GM12878 (cell line): ENCODE measurements around the gene GRIN2A. TPM values are rescaled to one million over a fixed set of nuclear protein-coding genes. Genes with fewer than 3 reads are reported as not detected.
A peak's percentile ranks its signal among the peaks of the same experiment; 100 is the strongest.

Experiments used
- ATAC-seq: fragments of 200-7000 bp; cut with Tn5 transposase; 3 replicates; pipeline ENCODE4 v1.9.1; 2020; ENCODE audit warnings: mild to moderate bottlenecking, moderate library complexity
- BruUV-seq: library from RNA; stranded (reverse); fragments of 400-500 nt; replicated peaks from 2 replicates; lab custom pipeline; 2021; lab: Mats Ljungman, UMichigan
- CTCF ChIA-PET: fragments of 300-600 bp; sonication (Branson Sonifier 250); formaldehyde crosslinking; extraction: SDS; loops from one replicate; lab custom pipeline; 2021; ENCODE audit warnings: inconsistent platforms; lab: Yijun Ruan, JAX
- POLR2A ChIA-PET: fragments of 350-600 bp; formaldehyde crosslinking; extraction: SDS; loops from one replicate; lab custom pipeline; 2021; ENCODE audit warnings: inconsistent platforms; lab: Charles Lee
- RAD21 ChIA-PET: fragments of 300-600 bp; sonication (Branson Sonifier 250); formaldehyde crosslinking; loops from one replicate; lab custom pipeline; 2023; ENCODE audit warnings: antibody characterized with exemption; ENCODE audit not compliant: unreplicated experiment; lab: Charles Lee
- SMC1A ChIA-PET: fragments of 300-600 bp; sonication (Branson Sonifier 250); formaldehyde crosslinking; loops from one replicate; lab custom pipeline; 2023; ENCODE audit not compliant: unreplicated experiment, uncharacterized antibody; lab: Charles Lee
- DNase-seq: peaks from one replicate; pipeline ENCODE4 v3.0.0-alpha.2; 2011; ENCODE audit warnings: low read depth, low spot score
- FAIRE-seq: peaks from 3 replicates; lab custom pipeline; 2011; peaks lifted over from hg19 to GRCh38; lab: Jason Lieb, UNC
- H2AFZ ChIP-seq: 2 replicates; pipeline ENCODE4 v1.6.0; 2011; ENCODE audit warnings: low read depth, low read length, control low read depth; ENCODE audit not compliant: control insufficient read depth
- H3K27ac ChIP-seq: 2 replicates; pipeline ENCODE4 v1.5.1; 2011; ENCODE audit warnings: control low read depth; ENCODE audit not compliant: control insufficient read depth, insufficient read depth
- H3K27me3 ChIP-seq, 2 experiments: replicated peaks in 1 of 2; 2 replicates each; pipeline versions ENCODE4 v1.6.0 to v1.6.1; 2011; ENCODE audit warnings: low read length in 1 of 2; ENCODE audit not compliant: control insufficient read depth in 2 of 2, insufficient read depth in 2 of 2
- H3K36me3 ChIP-seq, 2 experiments: 2 replicates each; pipeline ENCODE4 v1.5.1; 2011; ENCODE audit warnings: low read length in 1 of 2; ENCODE audit not compliant: control insufficient read depth in 2 of 2, insufficient read depth in 2 of 2
- H3K4me1 ChIP-seq: 2 replicates; pipeline ENCODE4 v1.6.1; 2011; ENCODE audit warnings: mild to moderate bottlenecking, low read length, moderate library complexity, mixed read lengths; ENCODE audit not compliant: control insufficient read depth, insufficient read depth
- H3K4me2 ChIP-seq: 2 replicates; pipeline ENCODE4 v1.6.0; 2011; ENCODE audit warnings: control low read depth; ENCODE audit not compliant: control insufficient read depth, insufficient read depth
- H3K4me3 ChIP-seq: fragments of 200-600 bp; sonication (generic); 2 replicates; pipeline ENCODE4 v1.5.1; 2016
- H3K79me2 ChIP-seq: 2 replicates; pipeline ENCODE4 v1.6.0; 2011; ENCODE audit warnings: low read length; ENCODE audit not compliant: control insufficient read depth, insufficient read depth
- H3K9ac ChIP-seq: 2 replicates; pipeline ENCODE4 v1.8.0; 2011; ENCODE audit warnings: low read length, control low read depth, mixed read lengths; ENCODE audit not compliant: control insufficient read depth, insufficient read depth
- H3K9me3 ChIP-seq: replicated peaks from 3 replicates; pipeline ENCODE4 v1.5.1; 2011; ENCODE audit warnings: mild to moderate bottlenecking, low read length; ENCODE audit not compliant: control insufficient read depth, insufficient read depth
- H4K20me1 ChIP-seq: 2 replicates; pipeline ENCODE4 v1.6.0; 2011; ENCODE audit not compliant: control insufficient read depth, insufficient read depth
- CREB1 ChIP-seq: IDR thresholded peaks from 2 replicates; pipeline ENCODE4 v1.6.1; 2012; ENCODE audit warnings: low read depth, mild to moderate bottlenecking, inconsistent platforms
- JUNB ChIP-seq: IDR thresholded peaks from 2 replicates; pipeline ENCODE4 v1.6.1; 2016; ENCODE audit warnings: antibody characterized with exemption, mild to moderate bottlenecking
- MXI1 ChIP-seq: fragments of 150-350 bp; IDR thresholded peaks from 2 replicates; pipeline ENCODE4 v1.6.1; 2011; ENCODE audit warnings: low read depth, mild to moderate bottlenecking, inconsistent platforms, low read length, improper control_type of control experiment
- MYB ChIP-seq: fragments of 150-350 bp; IDR thresholded peaks from 2 replicates; pipeline ENCODE4 v1.6.1; 2014; ENCODE audit warnings: mild to moderate bottlenecking, low read depth, low read length, borderline replicate concordance
- MYC ChIP-seq: IDR thresholded peaks from 2 replicates; pipeline ENCODE4 v1.6.1; 2011; ENCODE audit warnings: mild to moderate bottlenecking, low read length, moderate library complexity, inconsistent platforms; ENCODE audit not compliant: insufficient read depth, insufficient replicate concordance, insufficient read length, severe bottlenecking
- PAX5 ChIP-seq: IDR thresholded peaks from 2 replicates; pipeline ENCODE4 v1.6.1; 2011; ENCODE audit warnings: low read depth, low read length, borderline replicate concordance
- RAD21 ChIP-seq: IDR thresholded peaks from 2 replicates; pipeline ENCODE4 v1.6.1; 2011; ENCODE audit warnings: mild to moderate bottlenecking, low read depth, low read length, moderate library complexity; ENCODE audit not compliant: insufficient read depth
- RUNX3 ChIP-seq: IDR thresholded peaks from 2 replicates; pipeline ENCODE4 v1.6.1; 2012; ENCODE audit warnings: low read length, inconsistent platforms
- SMARCA5 ChIP-seq: fragments of 450-650 bp; IDR thresholded peaks from 2 replicates; pipeline ENCODE4 v1.6.1; 2017; ENCODE audit warnings: mild to moderate bottlenecking
- ZZZ3 ChIP-seq: IDR thresholded peaks from 2 replicates; pipeline ENCODE4 v1.6.1; 2011; ENCODE audit warnings: low read depth; ENCODE audit not compliant: control insufficient read depth, insufficient read length
- WGBS: methylation state at CpG from one replicate; pipeline ENCODE4 v1.1.6; 2016; ENCODE audit warnings: low lambda C conversion rate; ENCODE audit not compliant: insufficient replicate concordance, insufficient coverage; ENCODE audit errors: missing lambda C conversion rate; 5-methylcytosine and 5-hydroxymethylcytosine counted together
- in situ Hi-C: fragments of 300-500 bp; cut with MboI; formaldehyde crosslinking; loops from 9 replicates; pipeline ENCODE4 v1.14.3; 2018; ENCODE audit warnings: mixed read lengths
- intact Hi-C: fragments of 100-400 bp; cut with micrococcal nuclease; formaldehyde crosslinking; loops from one replicate; pipeline ENCODE4 v1.14.2; 2022; ENCODE audit not compliant: unreplicated experiment
- polyA plus RNA-seq, 11 experiments: library from polyadenylated mRNA; depleted of rRNA in 4 of 11; unstranded in 6 of 11; stranded (reverse) in 5 of 11; fragments of >200 nt; fragmentation: Nextera tagmentation in 4 of 11; fragmentation: Illumina TruSeq in 1 of 11; extraction: Ambion mirVana in 4 of 11; extraction: Trizol in 1 of 11; gene quantifications; 1 replicate in 1 of 11; 2 replicates in 10 of 11; pipeline versions ENCODE4 v1.2.1 to v1.2.3, GENCODE V29; 2011 to 2016; ENCODE audit warnings: inconsistent platforms in 2 of 11, missing spikeins in 2 of 11, low read depth in 1 of 11
- total RNA-seq, 4 experiments: library from RNA; depleted of rRNA in 3 of 4; stranded (reverse); fragments of >200 nt in 3 of 4; fragmentation: Illumina TruSeq in 1 of 4; extraction: Trizol in 1 of 4; gene quantifications; 2 replicates each; pipeline versions ENCODE4 v1.2.1 to v1.2.3, GENCODE V29; 2013 to 2021
- TF ChIP-seq, protein P1 (sequence below): fragments of 450-650 bp; conservative IDR thresholded peaks from 2 replicates; pipeline ENCODE4 v1.6.1; 2017; ENCODE audit warnings: mild to moderate bottlenecking, moderate library complexity
- TF ChIP-seq, protein P2 (sequence below): fragments of 450-650 bp; IDR thresholded peaks from 2 replicates; pipeline ENCODE4 v1.6.1; 2017; ENCODE audit warnings: mild to moderate bottlenecking, moderate library complexity

Gene GRIN2A
- total and polyA plus RNA-seq, 10 of the 15 experiments (the other 5 are each of a cell fraction or from before 2014, with no cell fraction given), result 2.4 to 13.3 (median 7.3) TPM

DNA sequence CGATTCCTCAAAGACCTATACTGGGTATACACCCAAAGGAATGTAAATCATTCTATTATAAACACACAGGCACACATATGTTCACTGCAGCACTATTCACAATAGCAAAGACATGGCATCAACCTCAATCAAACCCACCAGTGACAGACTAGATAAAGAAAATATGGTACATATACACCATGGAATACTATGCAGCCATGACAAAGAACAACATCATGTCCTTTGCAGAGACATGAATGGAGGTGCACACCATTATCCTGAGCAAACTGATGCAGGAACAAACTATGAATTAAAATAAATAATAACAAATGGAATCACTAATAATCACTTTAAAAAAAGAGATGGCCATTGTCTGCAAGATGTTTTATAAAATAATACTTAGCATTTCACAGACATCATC is 380.1 kb downstream of the GRIN2A start:
- Histone ChIP-seq H3K27me3 (no peaks in the 10 kb centered on the region), H3K9me3 (no peaks in the 10 kb centered on the region; the same call in 2 of the 3 replicates), H4K20me1 (no peaks in the 10 kb centered on the region), H3K9ac (no peak overlapping the region), H3K4me2 (no peak overlapping the region), H3K79me2 (no peaks in the 10 kb centered on the region), H3K27ac (no peak overlapping the region), H3K4me3 (no peak overlapping the region), H2AFZ (no peak overlapping the region), H3K36me3 (no peaks in the 10 kb centered on the region; a peak in 1 of 4 replicates), H3K4me1 (peaks cover 2% of the 10 kb centered on the region; the same call in 1 of the 2 replicates)
- no peak for TF ChIP-seq SMARCA5
- TF ChIP-seq MYB, result no peak
- RAD21 ChIA-PET, result no interaction called here
- ATAC-seq, result no peak
- POLR2A ChIA-PET, result no interaction called here
- SMC1A ChIA-PET, result no interaction called here
- intact Hi-C loops (no loop called here), in situ Hi-C loops (no loop called here)
- no peak for DNase-seq
- BruUV-seq, result no TSS peak
- CTCF ChIA-PET, result no interaction called here
- 47% methylated on average over 1 of the region's 1 CpG for WGBS
- FAIRE-seq, result no peak

DNA sequence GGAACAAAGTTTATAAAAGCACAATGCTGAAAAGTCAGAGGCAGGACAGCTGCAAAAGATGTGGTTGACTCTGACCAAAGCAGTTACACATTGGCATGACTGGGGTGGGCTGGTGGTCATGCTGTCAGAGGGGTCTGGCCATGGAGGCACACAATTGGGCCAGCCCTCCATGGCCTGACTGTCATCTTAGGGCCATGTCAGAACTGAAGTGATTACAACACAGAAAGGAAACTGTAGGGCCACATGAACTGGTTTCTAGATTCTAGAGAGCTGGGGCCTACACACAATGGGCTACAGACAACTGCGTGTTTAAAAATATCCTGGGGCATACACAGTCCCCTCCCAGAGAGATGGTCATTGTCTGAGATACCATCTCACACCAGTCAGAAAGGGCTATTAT is 380.6 kb downstream of the GRIN2A start:
- RAD21 ChIA-PET, result no interaction called here
- no peak overlapping the region for H2AFZ ChIP-seq
- no peaks in the 10 kb centered on the region for H4K20me1 ChIP-seq
- peaks cover 2% of the 10 kb centered on the region; the same call in 1 of the 2 replicates for H3K4me1 ChIP-seq
- CTCF ChIA-PET, result interaction anchor here (0.6 kb wide), 1 partner anchor 23 kb away, joined by 3 read pairs; no protein-coding TSS in a partner anchor
- no peak overlapping the region for H3K27ac ChIP-seq
- H3K27me3 ChIP-seq, result no peaks in the 10 kb centered on the region
- intact Hi-C loops, result no loop called here
- FAIRE-seq, result no peak
- no peak overlapping the region for H3K9ac ChIP-seq
- POLR2A ChIA-PET, result no interaction called here
- no peak overlapping the region for H3K4me2 ChIP-seq
- no peak for DNase-seq
- H3K36me3 ChIP-seq, result no peaks in the 10 kb centered on the region; a peak in 1 of 4 replicates
- H3K4me3 ChIP-seq, result no peak overlapping the region
- in situ Hi-C loops, result no loop called here
- no TSS peak for BruUV-seq
- WGBS, result 82% methylated on average over 1 of the region's 1 CpG
- SMC1A ChIA-PET, result no interaction called here
- H3K79me2 ChIP-seq, result no peaks in the 10 kb centered on the region
- peak; percentile 92 for ATAC-seq
- H3K9me3 ChIP-seq, result no peaks in the 10 kb centered on the region; the same call in 2 of the 3 replicates
- no peak for TF ChIP-seq MYC
- no peak for TF ChIP-seq RAD21
- TF ChIP-seq, protein P1, sequence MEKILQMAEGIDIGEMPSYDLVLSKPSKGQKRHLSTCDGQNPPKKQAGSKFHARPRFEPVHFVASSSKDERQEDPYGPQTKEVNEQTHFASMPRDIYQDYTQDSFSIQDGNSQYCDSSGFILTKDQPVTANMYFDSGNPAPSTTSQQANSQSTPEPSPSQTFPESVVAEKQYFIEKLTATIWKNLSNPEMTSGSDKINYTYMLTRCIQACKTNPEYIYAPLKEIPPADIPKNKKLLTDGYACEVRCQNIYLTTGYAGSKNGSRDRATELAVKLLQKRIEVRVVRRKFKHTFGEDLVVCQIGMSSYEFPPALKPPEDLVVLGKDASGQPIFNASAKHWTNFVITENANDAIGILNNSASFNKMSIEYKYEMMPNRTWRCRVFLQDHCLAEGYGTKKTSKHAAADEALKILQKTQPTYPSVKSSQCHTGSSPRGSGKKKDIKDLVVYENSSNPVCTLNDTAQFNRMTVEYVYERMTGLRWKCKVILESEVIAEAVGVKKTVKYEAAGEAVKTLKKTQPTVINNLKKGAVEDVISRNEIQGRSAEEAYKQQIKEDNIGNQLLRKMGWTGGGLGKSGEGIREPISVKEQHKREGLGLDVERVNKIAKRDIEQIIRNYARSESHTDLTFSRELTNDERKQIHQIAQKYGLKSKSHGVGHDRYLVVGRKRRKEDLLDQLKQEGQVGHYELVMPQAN, result no peak
- TF ChIP-seq MXI1, result no peak
- no peak for TF ChIP-seq PAX5
- peak; percentile 38; the same call in 1 of the 2 replicates for TF ChIP-seq RUNX3
- no peak for TF ChIP-seq ZZZ3
- peak; percentile 24; the same call in 1 of the 2 replicates for TF ChIP-seq CREB1
- peak; percentile 55 for TF ChIP-seq JUNB
- TF ChIP-seq, protein P2, sequence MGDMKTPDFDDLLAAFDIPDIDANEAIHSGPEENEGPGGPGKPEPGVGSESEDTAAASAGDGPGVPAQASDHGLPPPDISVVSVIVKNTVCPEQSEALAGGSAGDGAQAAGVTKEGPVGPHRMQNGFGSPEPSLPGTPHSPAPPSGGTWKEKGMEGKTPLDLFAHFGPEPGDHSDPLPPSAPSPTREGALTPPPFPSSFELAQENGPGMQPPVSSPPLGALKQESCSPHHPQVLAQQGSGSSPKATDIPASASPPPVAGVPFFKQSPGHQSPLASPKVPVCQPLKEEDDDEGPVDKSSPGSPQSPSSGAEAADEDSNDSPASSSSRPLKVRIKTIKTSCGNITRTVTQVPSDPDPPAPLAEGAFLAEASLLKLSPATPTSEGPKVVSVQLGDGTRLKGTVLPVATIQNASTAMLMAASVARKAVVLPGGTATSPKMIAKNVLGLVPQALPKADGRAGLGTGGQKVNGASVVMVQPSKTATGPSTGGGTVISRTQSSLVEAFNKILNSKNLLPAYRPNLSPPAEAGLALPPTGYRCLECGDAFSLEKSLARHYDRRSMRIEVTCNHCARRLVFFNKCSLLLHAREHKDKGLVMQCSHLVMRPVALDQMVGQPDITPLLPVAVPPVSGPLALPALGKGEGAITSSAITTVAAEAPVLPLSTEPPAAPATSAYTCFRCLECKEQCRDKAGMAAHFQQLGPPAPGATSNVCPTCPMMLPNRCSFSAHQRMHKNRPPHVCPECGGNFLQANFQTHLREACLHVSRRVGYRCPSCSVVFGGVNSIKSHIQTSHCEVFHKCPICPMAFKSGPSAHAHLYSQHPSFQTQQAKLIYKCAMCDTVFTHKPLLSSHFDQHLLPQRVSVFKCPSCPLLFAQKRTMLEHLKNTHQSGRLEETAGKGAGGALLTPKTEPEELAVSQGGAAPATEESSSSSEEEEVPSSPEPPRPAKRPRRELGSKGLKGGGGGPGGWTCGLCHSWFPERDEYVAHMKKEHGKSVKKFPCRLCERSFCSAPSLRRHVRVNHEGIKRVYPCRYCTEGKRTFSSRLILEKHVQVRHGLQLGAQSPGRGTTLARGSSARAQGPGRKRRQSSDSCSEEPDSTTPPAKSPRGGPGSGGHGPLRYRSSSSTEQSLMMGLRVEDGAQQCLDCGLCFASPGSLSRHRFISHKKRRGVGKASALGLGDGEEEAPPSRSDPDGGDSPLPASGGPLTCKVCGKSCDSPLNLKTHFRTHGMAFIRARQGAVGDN, result no peak
